22Rv1 (cell line): Measurements from ENCODE around the gene KCNG2.

Experiments
- ZFX ChIP-seq: fragments of 450-650 bp; IDR thresholded peaks from 2 replicates; pipeline ENCODE4 v1.6.1; 2017; ENCODE audit warnings: antibody characterized with exemption, borderline replicate concordance
- TF ChIP-seq, protein P1 (sequence below): fragments of 450-650 bp; IDR thresholded peaks from 2 replicates; pipeline ENCODE4 v1.5.1; 2017; ENCODE audit warnings: mild to moderate bottlenecking

DNA sequence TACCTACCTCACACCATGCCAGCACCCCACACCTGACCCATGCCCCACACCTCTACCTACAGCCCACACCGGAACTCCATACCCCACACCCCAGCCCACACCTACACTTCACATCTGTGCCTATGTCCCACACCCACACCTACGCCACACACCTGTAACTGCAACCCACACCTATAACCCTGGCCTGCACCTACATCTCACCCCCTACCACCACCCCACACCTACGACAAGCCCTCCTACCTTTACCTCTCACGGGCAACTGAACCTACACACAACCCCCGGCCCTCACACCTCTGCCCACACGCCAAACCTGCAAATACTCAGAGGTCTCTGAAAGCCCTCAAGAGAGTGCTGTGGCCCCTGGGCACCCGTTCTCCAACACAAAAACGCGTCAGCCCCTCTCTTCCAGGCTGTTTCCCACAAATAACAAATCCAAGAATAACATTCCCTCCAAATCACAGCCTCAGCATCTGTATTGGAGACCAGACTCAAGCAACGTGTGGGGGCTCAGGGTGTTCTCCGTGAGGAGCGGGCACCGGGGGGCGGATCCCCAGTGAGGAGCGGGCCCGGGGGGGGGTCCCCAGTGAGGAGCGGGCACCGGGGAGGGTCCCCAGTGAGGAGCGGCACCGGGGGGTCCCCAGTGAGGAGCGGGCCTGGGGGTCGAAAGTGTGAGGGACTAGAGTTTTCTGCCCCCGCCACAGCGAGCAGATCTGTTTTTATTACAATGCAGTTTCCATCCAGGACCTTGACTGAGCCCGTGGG, 120.3 kb downstream of the KCNG2 start:
- TF ChIP-seq, protein P1, sequence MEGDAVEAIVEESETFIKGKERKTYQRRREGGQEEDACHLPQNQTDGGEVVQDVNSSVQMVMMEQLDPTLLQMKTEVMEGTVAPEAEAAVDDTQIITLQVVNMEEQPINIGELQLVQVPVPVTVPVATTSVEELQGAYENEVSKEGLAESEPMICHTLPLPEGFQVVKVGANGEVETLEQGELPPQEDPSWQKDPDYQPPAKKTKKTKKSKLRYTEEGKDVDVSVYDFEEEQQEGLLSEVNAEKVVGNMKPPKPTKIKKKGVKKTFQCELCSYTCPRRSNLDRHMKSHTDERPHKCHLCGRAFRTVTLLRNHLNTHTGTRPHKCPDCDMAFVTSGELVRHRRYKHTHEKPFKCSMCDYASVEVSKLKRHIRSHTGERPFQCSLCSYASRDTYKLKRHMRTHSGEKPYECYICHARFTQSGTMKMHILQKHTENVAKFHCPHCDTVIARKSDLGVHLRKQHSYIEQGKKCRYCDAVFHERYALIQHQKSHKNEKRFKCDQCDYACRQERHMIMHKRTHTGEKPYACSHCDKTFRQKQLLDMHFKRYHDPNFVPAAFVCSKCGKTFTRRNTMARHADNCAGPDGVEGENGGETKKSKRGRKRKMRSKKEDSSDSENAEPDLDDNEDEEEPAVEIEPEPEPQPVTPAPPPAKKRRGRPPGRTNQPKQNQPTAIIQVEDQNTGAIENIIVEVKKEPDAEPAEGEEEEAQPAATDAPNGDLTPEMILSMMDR = no peak
- TF ChIP-seq ZFX = no peak
